Activated CD8-positive, alpha-beta memory T cell treated with anti-CD3 and anti-CD28 coated beads, Interleukin-2, amount 10 ng/mL, durations not matched to agents 7 days and 5 days (primary cell): ENCODE measurements around the gene TRIM49D2. TPM values are rescaled to one million over a fixed set of nuclear protein-coding genes. Genes with fewer than 3 reads are reported as not detected.
"Not testable (repeated sequence)": the region's sequence is repeated elsewhere in the genome, so short reads cannot be mapped to it uniquely, and the experiment has no call there.

Experiments used
- ATAC-seq: fragments of 150-1000 bp; cut with Tn5 transposase; one replicate; pipeline ENCODE4 v1.10.0; 2021; ENCODE audit warnings: moderate library complexity
- CTCF ChIA-PET: fragments of 350-600 bp; sonication (Branson Sonifier 250); formaldehyde crosslinking; loops from one replicate; lab custom pipeline; 2021; ENCODE audit warnings: antibody characterized with exemption; lab: Charles Lee
- DNase-seq: peaks from one replicate; pipeline ENCODE4 v3.0.0-alpha.2; 2020
- H3K27ac Mint-ChIP-seq: one replicate; pipeline ENCODE4 v1.8.0; 2021; ENCODE audit warnings: mild to moderate bottlenecking, mixed read lengths
- H3K27me3 Mint-ChIP-seq: one replicate; pipeline ENCODE4 v1.8.0; 2021; ENCODE audit warnings: mixed read lengths
- H3K36me3 Mint-ChIP-seq: one replicate; pipeline ENCODE4 v1.8.0; 2021; ENCODE audit warnings: mild to moderate bottlenecking, mixed read lengths
- H3K4me1 Mint-ChIP-seq: one replicate; pipeline ENCODE4 v1.8.0; 2021; ENCODE audit warnings: mixed read lengths
- H3K4me3 Mint-ChIP-seq: one replicate; pipeline ENCODE4 v1.8.0; 2021; ENCODE audit warnings: mild to moderate bottlenecking, moderate library complexity, mixed read lengths
- H3K9me3 Mint-ChIP-seq: one replicate; pipeline ENCODE4 v1.8.0; 2022; ENCODE audit warnings: low read depth, mixed read lengths
- total RNA-seq, 2 experiments: library from RNA; stranded (reverse); gene quantifications; one replicate each; pipeline ENCODE4 v1.2.3, GENCODE V29; 2021

Gene TRIM49D2
- total RNA-seq, result not detected

GRCh38 chr11:89923764-89924163 is at the start of gene TRIM49D2:
Gene TRIM49D2, plus strand, starts transcription at chr11:89924064. Its CDS starts 2,698 bp downstream, at chr11:89926762.
- H3K27ac Mint-ChIP-seq, H3K4me3 Mint-ChIP-seq, H3K36me3 Mint-ChIP-seq, H3K4me1 Mint-ChIP-seq, CTCF ChIA-PET, H3K27me3 Mint-ChIP-seq, ATAC-seq, H3K9me3 Mint-ChIP-seq, DNase-seq: not testable (repeated sequence)

- H3K27me3 Mint-ChIP-seq, H3K27ac Mint-ChIP-seq, DNase-seq, CTCF ChIA-PET, H3K9me3 Mint-ChIP-seq, H3K4me1 Mint-ChIP-seq, ATAC-seq, H3K4me3 Mint-ChIP-seq, H3K36me3 Mint-ChIP-seq: not testable (repeated sequence)
Observed at GRCh38 chr11:89877511-89877910, 46.4 kb upstream of the TRIM49D2 start.

GRCh38 chr11:89893245-89893644 is 30.6 kb upstream of the TRIM49D2 start:
- H3K27ac Mint-ChIP-seq, H3K4me1 Mint-ChIP-seq, H3K27me3 Mint-ChIP-seq, DNase-seq, H3K9me3 Mint-ChIP-seq, H3K36me3 Mint-ChIP-seq, ATAC-seq, H3K4me3 Mint-ChIP-seq, CTCF ChIA-PET: not testable (repeated sequence)

GRCh38 chr11:89900809-89901208 is 23.1 kb upstream of the TRIM49D2 start:
- H3K9me3 Mint-ChIP-seq, H3K27ac Mint-ChIP-seq, H3K27me3 Mint-ChIP-seq, H3K36me3 Mint-ChIP-seq, CTCF ChIA-PET, DNase-seq, ATAC-seq, H3K4me1 Mint-ChIP-seq, H3K4me3 Mint-ChIP-seq: not testable (repeated sequence)

GRCh38 chr11:89922195-89922660 is 1.6 kb upstream of the TRIM49D2 start, which contains the start of gene TRIM49D1:
Gene TRIM49D1, minus strand, starts transcription at chr11:89922245. Its CDS starts 4,535 bp downstream, at chr11:89917710.
- ATAC-seq (no peak), DNase-seq (no peak)
- Mint-ChIP-seq H3K27ac (no peak within 1 kb of the TSS), H3K36me3 (no peaks in the 10 kb centered on the region), H3K4me3 (no peak within 1 kb of the TSS), H3K9me3 (no peaks in the 10 kb centered on the region), H3K27me3 (no peaks in the 10 kb centered on the region), H3K4me1 (no peaks in the 10 kb centered on the region)
- CTCF ChIA-PET, result no interaction called here

GRCh38 chr11:89960833-89961232 is 37.0 kb downstream of the TRIM49D2 start:
- DNase-seq, H3K36me3 Mint-ChIP-seq, CTCF ChIA-PET: not testable (repeated sequence)

GRCh38 chr11:89965737-89966136 is 41.9 kb downstream of the TRIM49D2 start, which contains the start of gene TRIM64:
Gene TRIM64, plus strand, starts transcription at chr11:89966037. Its CDS starts 2,467 bp downstream, at chr11:89968504.
- H3K4me3 Mint-ChIP-seq, H3K4me1 Mint-ChIP-seq, H3K27ac Mint-ChIP-seq, ATAC-seq, DNase-seq, CTCF ChIA-PET, H3K9me3 Mint-ChIP-seq, H3K27me3 Mint-ChIP-seq, H3K36me3 Mint-ChIP-seq: not testable (repeated sequence)

More at GRCh38 chr11:89960833-89961232, 37.0 kb downstream of the TRIM49D2 start:
- H3K27me3 Mint-ChIP-seq, H3K4me1 Mint-ChIP-seq, ATAC-seq, H3K9me3 Mint-ChIP-seq, H3K4me3 Mint-ChIP-seq, H3K27ac Mint-ChIP-seq: not testable (repeated sequence)

Other genes with a start within 250 kb of the TRIM49D2 start
- gene TRIM77, start 213.8 kb upstream of the TRIM49D2 start, total RNA-seq, result not detected
- gene TRIM49, start 115.5 kb upstream of the TRIM49D2 start, total RNA-seq, result not detected
- not detected for gene TRIM64B, start 45.6 kb upstream of the TRIM49D2 start, total RNA-seq
- not detected for gene TRIM49D1, start 1.8 kb upstream of the TRIM49D2 start, total RNA-seq
- gene TRIM64, start 42.0 kb downstream of the TRIM49D2 start, total RNA-seq, result not detected
- gene TRIM49C, start 107.0 kb downstream of the TRIM49D2 start, total RNA-seq, result not detected
- gene UBTFL1, start 161.9 kb downstream of the TRIM49D2 start, total RNA-seq, result not detected
- not detected for gene NAALAD2, start 210.6 kb downstream of the TRIM49D2 start, total RNA-seq